AG04449 (cell line): ENCODE results near the gene LIN37.

Source experiments
- CTCF ChIA-PET: fragments of 350-600 bp; formaldehyde crosslinking; extraction: SDS; loops from one replicate; lab custom pipeline; 2021; ENCODE audit warnings: antibody characterized with exemption; lab: Yijun Ruan, JAX
- POLR2A ChIA-PET: fragments of 400-600, 350-600 bp; formaldehyde crosslinking; extraction: SDS; loops from one replicate; lab custom pipeline; 2020; ENCODE audit warnings: antibody characterized with exemption, inconsistent platforms; lab: Yijun Ruan, JAX
- DNase-seq: peaks from one replicate; pipeline ENCODE4 v3.0.0-alpha.2; 2010; ENCODE audit warnings: low read depth, low spot score
- H3K4me3 ChIP-seq: 2 replicates; pipeline ENCODE4 v1.5.1; 2011; ENCODE audit warnings: low read depth, mild to moderate bottlenecking, control low read depth, low read length
- CTCF ChIP-seq: IDR thresholded peaks from one replicate; pipeline ENCODE4 v1.5.1; 2011; ENCODE audit warnings: mild to moderate bottlenecking, moderate library complexity, low read length, control low read depth, inconsistent platforms; ENCODE audit not compliant: insufficient read depth; ENCODE audit errors: missing control alignments

LIN37 gene

GRCh38 chr19:35719402-35720162, 28.8 kb upstream of the LIN37 start:
- ChIA-PET CTCF (interaction anchor here (0.9 to 1.8 kb wide), 7 partner anchors 8 to 212 kb away, joined by 3 to 8 read pairs (median 3); no protein-coding TSS in a partner anchor), POLR2A (interaction anchor here (1.5 kb wide), 1 partner anchor 21 kb away, joined by 4 read pairs; no protein-coding TSS in a partner anchor)
- TF ChIP-seq CTCF, result no peak
- H3K4me3 ChIP-seq, result peak overlapping the region; percentile 87
- DNase-seq, result no peak

- ChIA-PET POLR2A (no interaction called here), CTCF (interaction anchor here (1.2 to 1.4 kb wide), 4 partner anchors 12 to 211 kb away, joined by 3 read pairs; no protein-coding TSS in a partner anchor)
- no peak overlapping the region for H3K4me3 ChIP-seq
- DNase-seq, result no peak
- TF ChIP-seq CTCF, result no peak
Measured at GRCh38 chr19:35720163-35720524, 28.2 kb upstream of the LIN37 start.

GRCh38 chr19:35720648-35721047, 27.7 kb upstream of the LIN37 start:
- DNase-seq, result no peak
- ChIA-PET CTCF (interaction anchor here (1.3 to 1.4 kb wide), 2 partner anchors 28 to 165 kb away, joined by 3 read pairs; no protein-coding TSS in a partner anchor), POLR2A (no interaction called here)
- TF ChIP-seq CTCF, result no peak
- H3K4me3 ChIP-seq, result no peak overlapping the region

GRCh38 chr19:35721374-35721773, 27.0 kb upstream of the LIN37 start:
- TF ChIP-seq CTCF, result no peak
- no peak for DNase-seq
- H3K4me3 ChIP-seq, result no peak overlapping the region
- POLR2A ChIA-PET, result interaction anchor here (1.4 kb wide), 1 partner anchor 27 kb away, joined by 5 read pairs; the partner anchor contains the start of gene LIN37
- CTCF ChIA-PET, result interaction anchor here (0.7 to 0.8 kb wide), 2 partner anchors 16 to 19 kb away, joined by 3 read pairs; no protein-coding TSS in a partner anchor

- DNase-seq, result no peak
- TF ChIP-seq CTCF, result no peak
- ChIA-PET CTCF (interaction anchor here (1.5 kb wide), 1 partner anchor 18 kb away, joined by 4 read pairs; no protein-coding TSS in a partner anchor), POLR2A (interaction anchor here (1.4 kb wide), 1 partner anchor 26 kb away, joined by 5 read pairs; the partner anchor contains the start of gene LIN37)
- H3K4me3 ChIP-seq, result no peak overlapping the region
Measured at GRCh38 chr19:35722461-35722860, 25.9 kb upstream of the LIN37 start.

- POLR2A ChIA-PET, result no interaction called here
- no peak overlapping the region for H3K4me3 ChIP-seq
- no peak for TF ChIP-seq CTCF
- no peak for DNase-seq
- CTCF ChIA-PET, result interaction anchor here (1.5 kb wide), 1 partner anchor 17 kb away, joined by 4 read pairs; no protein-coding TSS in a partner anchor
Measured at GRCh38 chr19:35722897-35723296, 25.5 kb upstream of the LIN37 start.
